CD4-positive, alpha-beta T cell (primary cell): ENCODE measurements around the gene FSTL5. TPM values are rescaled to one million over a fixed set of nuclear protein-coding genes. Genes with fewer than 3 reads are reported as not detected.

ENCODE experiments used
- ATAC-seq: fragments of 200-7000 bp; cut with Tn5 transposase; one replicate; pipeline ENCODE4 v1.10.0; 2022; ENCODE audit warnings: mild to moderate bottlenecking; ENCODE audit not compliant: poor library complexity
- CTCF ChIA-PET: fragments of 350-600 bp; sonication (Branson Sonifier 250); formaldehyde crosslinking; loops from one replicate; lab custom pipeline; 2021; ENCODE audit warnings: antibody characterized with exemption, inconsistent platforms; lab: Charles Lee
- POLR2A ChIA-PET: fragments of 350-600 bp; sonication (Branson Sonifier 250); formaldehyde crosslinking; loops from one replicate; lab custom pipeline; 2021; ENCODE audit warnings: antibody characterized with exemption, inconsistent platforms; lab: Charles Lee
- DNase-seq, 14 experiments: peaks; one replicate each; pipeline ENCODE4 v3.0.0-alpha.2; 2013 to 2020; ENCODE audit warnings: mixed read lengths in 2 of 14
- H3K27ac ChIP-seq, 2 donors: one replicate each; pipeline versions ENCODE4 v1.5.1 to v1.7.0; 2013; ENCODE audit warnings: low read length in 2 of 2, low read depth in 1 of 2, mild to moderate bottlenecking in 1 of 2
- H3K27me3 ChIP-seq, 2 experiments: 1 replicate in 1 of 2; 2 replicates in 1 of 2; pipeline versions ENCODE4 v1.6.1 to v1.7.0; 2013; ENCODE audit warnings: low read length in 2 of 2, control low read depth in 1 of 2, mild to moderate bottlenecking in 1 of 2, moderate library complexity in 1 of 2; ENCODE audit not compliant: insufficient read depth in 2 of 2, control insufficient read depth in 1 of 2
- H3K36me3 ChIP-seq: one replicate; pipeline ENCODE4 v1.6.1; 2013; ENCODE audit warnings: low read length, control low read depth; ENCODE audit not compliant: insufficient read depth
- H3K4me1 ChIP-seq: one replicate; pipeline ENCODE4 v1.6.1; 2013; ENCODE audit warnings: low read length, control low read depth; ENCODE audit not compliant: insufficient read depth
- H3K4me3 ChIP-seq: one replicate; pipeline ENCODE4 v1.5.1; 2013; ENCODE audit warnings: mild to moderate bottlenecking, low read length, moderate library complexity
- H3K9me3 ChIP-seq, 2 experiments: 1 replicate in 1 of 2; 2 replicates in 1 of 2; pipeline versions ENCODE4 v1.6.1 to v1.7.0; 2013; ENCODE audit warnings: low read length in 2 of 2, mild to moderate bottlenecking in 2 of 2, control low read depth in 1 of 2, moderate library complexity in 1 of 2; ENCODE audit not compliant: control insufficient read depth in 1 of 2, insufficient read depth in 1 of 2
- H3K27ac Mint-ChIP-seq: one replicate; pipeline ENCODE4 v1.8.0; 2020; ENCODE audit warnings: mixed read lengths
- H3K27me3 Mint-ChIP-seq: one replicate; pipeline ENCODE4 v1.8.0; 2021; ENCODE audit warnings: mixed read lengths
- H3K36me3 Mint-ChIP-seq: one replicate; pipeline ENCODE4 v1.8.0; 2021; ENCODE audit warnings: low read depth, mixed read lengths
- H3K4me1 Mint-ChIP-seq: one replicate; pipeline ENCODE4 v1.8.0; 2021; ENCODE audit warnings: low read depth, mixed read lengths
- H3K4me3 Mint-ChIP-seq: one replicate; pipeline ENCODE4 v1.8.0; 2020; ENCODE audit warnings: mild to moderate bottlenecking, mixed read lengths
- H3K9me3 Mint-ChIP-seq: one replicate; pipeline ENCODE4 v1.8.0; 2020; ENCODE audit warnings: mixed read lengths
- intact Hi-C, 2 experiments: fragments of 100-400 bp; cut with DNase I in 1 of 2; cut with micrococcal nuclease in 1 of 2; formaldehyde crosslinking; loops; one replicate each; pipeline versions ENCODE4 v1.15.1 to v1.9.0; 2023 to 2025; cut with DNase I, micrococcal nuclease
- total RNA-seq, 174 experiments: library from RNA in 2 of 174; stranded (reverse) in 2 of 174; gene quantifications; one replicate each; pipeline ENCODE4 v1.2.3 and lab custom pipeline; 2021 to 2026
- TF ChIP-seq, protein P1 (sequence below): fragments of 200-600 bp; IDR thresholded peaks from one replicate; pipeline ENCODE4 v1.8.0; 2022; ENCODE audit warnings: antibody characterized with exemption, mild to moderate bottlenecking

FSTL5 gene
- total RNA-seq, 2 experiments from 2014 or later = not detected

DNA sequence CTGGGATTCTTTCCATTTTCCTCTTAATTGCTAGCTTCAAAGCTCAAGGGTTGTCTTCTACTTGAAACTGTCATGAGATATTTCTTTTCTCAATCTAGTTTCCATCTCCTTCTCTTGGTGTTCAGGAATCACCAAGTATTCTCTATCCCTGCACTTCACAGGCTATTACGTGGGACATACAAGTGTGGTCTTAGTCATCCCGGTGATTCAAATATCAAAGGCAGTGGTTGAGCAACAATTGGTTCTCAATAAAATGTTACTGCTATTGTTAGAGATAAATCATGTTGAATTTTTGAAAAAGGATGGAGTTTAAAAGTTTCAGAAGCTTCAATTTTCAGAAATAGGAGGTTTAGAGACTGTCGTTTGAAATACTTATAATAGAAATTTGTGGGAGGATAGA is 812.9 kb downstream of the FSTL5 start:
- no peak for ATAC-seq
- TF ChIP-seq, protein P1, sequence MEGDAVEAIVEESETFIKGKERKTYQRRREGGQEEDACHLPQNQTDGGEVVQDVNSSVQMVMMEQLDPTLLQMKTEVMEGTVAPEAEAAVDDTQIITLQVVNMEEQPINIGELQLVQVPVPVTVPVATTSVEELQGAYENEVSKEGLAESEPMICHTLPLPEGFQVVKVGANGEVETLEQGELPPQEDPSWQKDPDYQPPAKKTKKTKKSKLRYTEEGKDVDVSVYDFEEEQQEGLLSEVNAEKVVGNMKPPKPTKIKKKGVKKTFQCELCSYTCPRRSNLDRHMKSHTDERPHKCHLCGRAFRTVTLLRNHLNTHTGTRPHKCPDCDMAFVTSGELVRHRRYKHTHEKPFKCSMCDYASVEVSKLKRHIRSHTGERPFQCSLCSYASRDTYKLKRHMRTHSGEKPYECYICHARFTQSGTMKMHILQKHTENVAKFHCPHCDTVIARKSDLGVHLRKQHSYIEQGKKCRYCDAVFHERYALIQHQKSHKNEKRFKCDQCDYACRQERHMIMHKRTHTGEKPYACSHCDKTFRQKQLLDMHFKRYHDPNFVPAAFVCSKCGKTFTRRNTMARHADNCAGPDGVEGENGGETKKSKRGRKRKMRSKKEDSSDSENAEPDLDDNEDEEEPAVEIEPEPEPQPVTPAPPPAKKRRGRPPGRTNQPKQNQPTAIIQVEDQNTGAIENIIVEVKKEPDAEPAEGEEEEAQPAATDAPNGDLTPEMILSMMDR = no peak
- ChIA-PET POLR2A (no interaction called here), CTCF (no interaction called here)
- Mint-ChIP-seq H3K9me3 (peaks cover 7% of the 10 kb centered on the region), H3K4me1 (no peaks in the 10 kb centered on the region), H3K36me3 (no peaks in the 10 kb centered on the region), H3K27ac (no peak overlapping the region), H3K27me3 (no peaks in the 10 kb centered on the region), H3K4me3 (no peak overlapping the region)
- Histone ChIP-seq H3K9me3 (peaks cover 0 to 5% of the 10 kb centered on the region in 2 experiments), H3K27me3 (no peaks in the 10 kb centered on the region), H3K4me1 (no peaks in the 10 kb centered on the region), H3K4me3 (no peak overlapping the region), H3K36me3 (no peaks in the 10 kb centered on the region), H3K27ac (no peak overlapping the region)
- intact Hi-C loops = no loop called here
- DNase-seq = no peak

DNA sequence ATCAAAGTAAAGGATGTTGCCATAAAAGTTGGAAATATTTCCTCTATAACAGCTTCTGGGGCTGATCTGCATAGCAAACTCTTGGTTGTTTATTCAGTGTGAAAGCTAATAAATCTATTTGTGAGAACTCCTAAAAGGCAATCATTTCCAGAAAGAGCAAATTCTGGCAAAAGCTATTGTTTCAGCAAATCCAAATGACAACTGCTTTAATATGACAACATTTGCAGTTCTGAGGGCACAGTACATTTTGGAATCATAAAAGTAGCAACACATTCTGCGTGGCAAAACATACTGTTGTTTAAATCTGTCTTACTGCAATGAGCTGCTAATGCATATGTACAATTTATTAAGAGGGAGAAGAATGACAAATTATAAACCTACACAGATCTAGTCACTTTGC is 818.1 kb downstream of the FSTL5 start:
- Histone ChIP-seq H3K4me3 (no peak overlapping the region), H3K9me3 (no peaks in the 10 kb centered on the region), H3K36me3 (no peaks in the 10 kb centered on the region), H3K27me3 (no peaks in the 10 kb centered on the region), H3K4me1 (no peaks in the 10 kb centered on the region), H3K27ac (no peak overlapping the region)
- Mint-ChIP-seq H3K36me3 (no peaks in the 10 kb centered on the region), H3K27me3 (no peaks in the 10 kb centered on the region), H3K4me3 (no peak overlapping the region), H3K9me3 (peaks cover 6% of the 10 kb centered on the region), H3K4me1 (no peaks in the 10 kb centered on the region), H3K27ac (no peak overlapping the region)
- ChIA-PET CTCF (no interaction called here), POLR2A (no interaction called here)
- TF ChIP-seq, protein P1 = no peak
- DNase-seq (no peak), ATAC-seq (no peak)
- intact Hi-C loops = no loop called here

DNA sequence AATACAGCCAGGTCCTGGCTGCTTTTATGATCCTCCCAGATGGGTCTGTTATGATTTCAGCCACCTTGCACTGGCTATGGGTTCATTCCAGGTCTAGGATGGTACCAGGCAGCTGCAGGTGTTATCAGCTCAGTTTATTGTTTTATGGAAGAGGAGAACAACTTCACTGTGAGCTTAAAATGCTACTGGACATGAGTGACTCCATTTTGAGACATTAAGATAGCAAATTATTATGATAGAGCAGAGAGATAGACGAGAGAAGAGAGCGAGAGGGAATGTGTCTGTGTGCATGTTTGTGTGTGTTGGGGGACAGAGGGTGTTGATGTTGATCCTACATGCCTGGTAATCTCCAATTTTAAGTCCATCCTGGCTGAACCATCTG is 820.2 kb downstream of the FSTL5 start:
- Histone ChIP-seq H3K9me3 (no peaks in the 10 kb centered on the region), H3K4me1 (no peaks in the 10 kb centered on the region), H3K27ac (no peak overlapping the region), H3K4me3 (no peak overlapping the region), H3K36me3 (no peaks in the 10 kb centered on the region), H3K27me3 (no peaks in the 10 kb centered on the region)
- DNase-seq (no peak), ATAC-seq (no peak)
- peaks cover 4% of the 10 kb centered on the region for H3K9me3 Mint-ChIP-seq
- no peak overlapping the region for H3K27ac Mint-ChIP-seq
- no peaks in the 10 kb centered on the region for H3K27me3 Mint-ChIP-seq
- H3K4me1 Mint-ChIP-seq = no peaks in the 10 kb centered on the region
- TF ChIP-seq, protein P1 = no peak
- ChIA-PET POLR2A (no interaction called here), CTCF (no interaction called here)
- intact Hi-C loops = no loop called here
- no peaks in the 10 kb centered on the region for H3K36me3 Mint-ChIP-seq
- no peak overlapping the region for H3K4me3 Mint-ChIP-seq
